Chondrocyte (in vitro differentiated cells): ENCODE results near the gene SFMBT2. TPM values are rescaled to one million over a fixed set of nuclear protein-coding genes. Genes with fewer than 3 reads are reported as not detected.

Experiments used
- DNase-seq: peaks from one replicate; pipeline ENCODE4 v3.0.0; 2021; ENCODE audit warnings: mixed read lengths, low spot score
- H3K27ac Mint-ChIP-seq: one replicate; pipeline ENCODE4 v1.8.0; 2021; ENCODE audit warnings: mild to moderate bottlenecking, moderate library complexity, mixed read lengths; ENCODE audit not compliant: unreplicated experiment
- H3K27me3 Mint-ChIP-seq: 2 replicates; pipeline ENCODE4 v1.8.0; 2021; ENCODE audit warnings: low read depth, mixed read lengths
- H3K36me3 Mint-ChIP-seq: 2 replicates; pipeline ENCODE4 v1.8.0; 2021; ENCODE audit warnings: low read depth, mixed read lengths
- H3K4me1 Mint-ChIP-seq: 2 replicates; pipeline ENCODE4 v1.8.0; 2021; ENCODE audit warnings: low read depth, mild to moderate bottlenecking, mixed read lengths
- H3K4me3 Mint-ChIP-seq: one replicate; pipeline ENCODE4 v1.8.0; 2021; ENCODE audit warnings: mild to moderate bottlenecking, moderate library complexity, mixed read lengths; ENCODE audit not compliant: unreplicated experiment
- H3K9me3 Mint-ChIP-seq: 2 replicates; pipeline ENCODE4 v1.8.0; 2021; ENCODE audit warnings: low read depth, mixed read lengths
- CTCF ChIP-seq: fragments of 200-600 bp; sonication (generic); IDR thresholded peaks from 2 replicates; pipeline ENCODE4 v1.5.0; 2021; ENCODE audit warnings: antibody characterized with exemption, mild to moderate bottlenecking, moderate library complexity
- total RNA-seq: library from RNA; stranded (reverse); gene quantifications from 3 replicates; pipeline ENCODE4 v1.2.1, GENCODE V29; 2021

SFMBT2 gene
- total RNA-seq, 1 donor from 2014 or later, result 1.9 TPM

DNA sequence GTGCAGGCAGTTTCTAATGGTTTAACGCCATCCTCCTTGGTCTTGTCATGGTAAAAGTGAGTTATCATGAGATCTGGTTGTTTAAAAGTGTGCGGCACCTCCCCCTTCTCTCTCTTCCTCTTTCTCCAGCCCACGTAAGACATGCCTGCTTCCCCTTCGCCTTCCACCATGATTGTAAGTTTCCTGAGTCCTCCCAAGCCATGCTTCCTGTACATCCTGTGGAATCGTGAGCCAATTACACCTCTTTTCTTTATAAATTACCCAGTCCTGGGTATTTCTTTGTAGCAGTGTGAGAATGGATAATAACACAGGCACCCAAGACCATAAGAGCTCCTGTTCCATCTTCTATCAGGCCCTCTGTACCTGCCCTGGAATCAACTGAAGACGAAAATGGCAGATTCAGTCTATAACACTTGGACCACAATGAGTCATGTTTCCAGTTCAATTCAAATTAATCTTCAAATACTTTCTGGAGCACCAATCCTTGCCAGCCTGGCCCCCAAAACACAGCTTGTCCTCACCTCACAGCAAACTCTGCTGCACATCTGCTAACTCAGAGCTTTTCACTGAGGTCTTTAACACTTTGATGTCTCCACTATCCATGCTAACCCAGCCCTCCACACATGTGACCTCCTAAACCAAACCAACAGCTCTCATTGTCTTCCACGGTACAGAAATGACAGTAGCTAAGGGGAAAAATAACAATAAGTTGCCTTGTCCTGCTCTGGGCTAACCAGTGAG is 73.2 kb downstream of the SFMBT2 start:
- Mint-ChIP-seq H3K4me1 (no peaks in the 10 kb centered on the region), H3K36me3 (no peaks in the 10 kb centered on the region), H3K4me3 (no peak overlapping the region), H3K27ac (no peak overlapping the region), H3K27me3 (no peaks in the 10 kb centered on the region), H3K9me3 (peaks cover 3% of the 10 kb centered on the region)
- DNase-seq, result no peak
- no peak for TF ChIP-seq CTCF

DNA sequence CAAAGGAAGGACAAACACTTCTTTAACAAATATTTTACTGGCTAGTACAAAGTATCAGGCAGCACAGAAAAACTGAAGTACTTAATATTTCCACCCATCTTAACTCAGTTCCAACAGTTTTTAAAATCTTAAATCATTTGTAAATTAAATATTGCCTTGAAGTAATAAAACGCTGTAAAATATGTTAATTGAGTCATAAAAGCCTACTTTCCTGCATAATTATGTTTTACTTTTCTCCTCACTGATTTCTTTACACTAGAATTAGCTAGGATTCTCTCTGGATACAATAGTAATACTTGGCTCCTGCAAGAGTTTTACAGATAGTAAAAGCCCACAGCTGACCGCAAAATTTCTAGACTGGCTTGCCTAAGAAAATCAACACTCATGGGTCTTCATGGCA is 74.9 kb downstream of the SFMBT2 start:
- no peak for DNase-seq
- H3K36me3 Mint-ChIP-seq, result no peaks in the 10 kb centered on the region
- TF ChIP-seq CTCF, result no peak
- H3K9me3 Mint-ChIP-seq, result no peaks in the 10 kb centered on the region
- H3K4me1 Mint-ChIP-seq, result no peaks in the 10 kb centered on the region
- no peak overlapping the region for H3K4me3 Mint-ChIP-seq
- H3K27ac Mint-ChIP-seq, result no peak overlapping the region
- H3K27me3 Mint-ChIP-seq, result no peaks in the 10 kb centered on the region

DNA sequence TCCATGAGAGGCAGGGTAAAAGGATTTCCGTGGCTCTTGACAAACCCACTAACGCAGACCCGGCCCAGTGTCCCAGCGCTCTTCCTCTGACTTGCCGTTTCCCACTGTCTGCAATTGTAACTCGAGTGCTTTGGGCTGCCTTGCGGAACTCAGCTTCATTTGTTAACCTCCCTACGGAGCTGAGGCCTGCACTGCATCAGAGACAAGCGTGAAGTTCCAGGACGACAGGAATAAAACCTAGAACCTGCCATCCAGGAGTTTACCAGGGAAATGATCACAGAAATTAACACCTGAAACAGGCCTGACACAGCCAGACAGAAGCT is 76.2 kb downstream of the SFMBT2 start:
- no peaks in the 10 kb centered on the region for H3K4me1 Mint-ChIP-seq
- H3K27ac Mint-ChIP-seq, result no peak overlapping the region
- no peaks in the 10 kb centered on the region for H3K27me3 Mint-ChIP-seq
- no peaks in the 10 kb centered on the region for H3K9me3 Mint-ChIP-seq
- no peak overlapping the region for H3K4me3 Mint-ChIP-seq
- H3K36me3 Mint-ChIP-seq, result no peaks in the 10 kb centered on the region
- TF ChIP-seq CTCF, result no peak
- DNase-seq, result no peak

DNA sequence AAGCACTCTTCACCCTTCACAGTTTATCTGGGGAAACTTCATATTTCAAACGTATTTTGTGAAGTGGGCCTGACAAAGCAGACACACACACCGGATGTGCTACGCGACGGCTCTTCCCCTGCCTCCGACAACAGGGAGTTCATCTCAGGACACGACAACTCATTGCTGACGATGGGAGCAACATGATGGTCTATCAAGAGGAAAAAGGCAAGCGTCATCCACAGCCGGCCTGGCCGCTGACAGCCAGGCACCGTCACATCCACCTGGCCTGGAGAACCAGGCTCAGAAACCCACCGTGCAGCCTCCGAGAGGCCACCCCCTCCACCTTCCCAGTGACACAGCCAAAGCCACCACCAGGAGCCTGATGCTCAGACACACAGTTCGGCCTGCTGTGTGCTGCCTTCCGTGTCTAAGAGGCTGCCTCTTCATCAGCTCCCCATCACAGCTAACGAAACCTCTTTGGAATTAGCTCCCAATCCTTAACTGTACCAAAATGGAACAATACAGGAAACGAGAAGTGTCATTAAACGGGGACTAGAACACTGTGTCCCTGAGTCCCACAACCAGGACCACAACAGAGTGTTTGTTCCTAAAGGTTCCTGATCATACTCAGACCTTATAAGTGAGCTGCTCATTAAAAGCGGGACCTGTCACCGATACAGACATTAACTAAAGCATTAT is 76.7 kb downstream of the SFMBT2 start:
- TF ChIP-seq CTCF, result no peak
- Mint-ChIP-seq H3K27me3 (no peaks in the 10 kb centered on the region), H3K4me3 (no peak overlapping the region), H3K9me3 (peaks cover under 1% of the 10 kb centered on the region), H3K4me1 (no peaks in the 10 kb centered on the region), H3K27ac (no peak overlapping the region), H3K36me3 (no peaks in the 10 kb centered on the region)
- DNase-seq, result no peak

DNA sequence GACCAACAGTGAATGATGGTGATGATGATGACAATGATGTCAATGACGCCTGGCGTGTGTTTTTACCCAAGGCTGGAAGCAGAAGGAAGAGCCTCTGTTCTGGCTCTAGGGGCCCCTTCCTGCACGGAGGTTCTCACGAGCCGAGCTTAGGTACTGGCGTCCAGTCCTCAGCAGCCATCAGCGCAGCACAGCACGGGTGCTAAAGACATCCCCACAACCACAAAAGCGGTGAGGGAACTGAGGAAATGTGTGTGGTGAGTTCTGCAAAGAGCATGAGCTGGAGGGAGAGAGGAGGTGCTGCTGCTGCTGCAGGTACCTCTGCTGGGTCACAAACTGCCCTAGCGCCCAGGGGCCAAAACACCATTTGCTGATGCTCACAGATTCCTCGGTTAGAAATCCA is 81.6 kb downstream of the SFMBT2 start:
- TF ChIP-seq CTCF, result no peak
- no peaks in the 10 kb centered on the region for H3K4me1 Mint-ChIP-seq
- H3K36me3 Mint-ChIP-seq, result peaks cover 3% of the 10 kb centered on the region
- DNase-seq, result no peak
- no peak overlapping the region for H3K4me3 Mint-ChIP-seq
- peaks cover 12% of the 10 kb centered on the region for H3K9me3 Mint-ChIP-seq
- H3K27ac Mint-ChIP-seq, result no peak overlapping the region
- H3K27me3 Mint-ChIP-seq, result no peaks in the 10 kb centered on the region
